Keratinocyte (primary cell): Measurements from ENCODE around the gene CASP7.

Experiments
- EZH2 ChIP-seq: IDR thresholded peaks from one replicate; pipeline ENCODE4 v1.6.1; 2012; ENCODE audit warnings: inconsistent platforms, mild to moderate bottlenecking, low read length, moderate library complexity
- TF ChIP-seq, protein P1 (sequence below), 3 experiments: IDR thresholded peaks in 1 of 3; conservative IDR thresholded peaks in 1 of 3; optimal IDR thresholded peaks in 1 of 3; 2 replicates in 2 of 3; 3 replicates in 1 of 3; pipeline versions ENCODE3 to v1.5.1; 2011; ENCODE audit warnings: low read length in 3 of 3, mild to moderate bottlenecking in 3 of 3, moderate library complexity in 2 of 3, control low read depth in 1 of 3, inconsistent platforms in 1 of 3; ENCODE audit not compliant: insufficient read depth in 2 of 3; ENCODE audit errors: extremely low read depth in 1 of 3

DNA sequence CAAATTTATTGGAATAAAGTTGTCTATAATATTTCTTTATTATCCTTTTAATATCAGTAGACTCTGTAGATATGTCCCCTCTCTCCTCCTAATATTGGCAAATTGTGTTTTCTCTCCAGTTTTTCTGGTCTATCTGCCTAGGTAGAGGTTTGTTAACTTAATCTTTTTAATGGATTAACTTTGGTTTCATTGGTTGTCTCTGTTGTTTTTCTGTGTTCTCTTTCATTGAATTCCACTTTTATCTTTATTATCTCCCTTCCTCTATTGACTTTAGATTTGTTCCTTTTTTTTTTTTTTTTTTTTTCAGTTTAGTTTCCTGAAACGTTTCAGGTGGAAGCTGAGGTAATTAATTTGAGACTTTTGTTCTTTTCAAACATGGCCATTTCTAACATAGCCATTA, 82.4 kb downstream of the CASP7 start:
- TF ChIP-seq, protein P1, sequence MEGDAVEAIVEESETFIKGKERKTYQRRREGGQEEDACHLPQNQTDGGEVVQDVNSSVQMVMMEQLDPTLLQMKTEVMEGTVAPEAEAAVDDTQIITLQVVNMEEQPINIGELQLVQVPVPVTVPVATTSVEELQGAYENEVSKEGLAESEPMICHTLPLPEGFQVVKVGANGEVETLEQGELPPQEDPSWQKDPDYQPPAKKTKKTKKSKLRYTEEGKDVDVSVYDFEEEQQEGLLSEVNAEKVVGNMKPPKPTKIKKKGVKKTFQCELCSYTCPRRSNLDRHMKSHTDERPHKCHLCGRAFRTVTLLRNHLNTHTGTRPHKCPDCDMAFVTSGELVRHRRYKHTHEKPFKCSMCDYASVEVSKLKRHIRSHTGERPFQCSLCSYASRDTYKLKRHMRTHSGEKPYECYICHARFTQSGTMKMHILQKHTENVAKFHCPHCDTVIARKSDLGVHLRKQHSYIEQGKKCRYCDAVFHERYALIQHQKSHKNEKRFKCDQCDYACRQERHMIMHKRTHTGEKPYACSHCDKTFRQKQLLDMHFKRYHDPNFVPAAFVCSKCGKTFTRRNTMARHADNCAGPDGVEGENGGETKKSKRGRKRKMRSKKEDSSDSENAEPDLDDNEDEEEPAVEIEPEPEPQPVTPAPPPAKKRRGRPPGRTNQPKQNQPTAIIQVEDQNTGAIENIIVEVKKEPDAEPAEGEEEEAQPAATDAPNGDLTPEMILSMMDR (optimal IDR thresholded peaks at IDR 0.05 in 1 of 3, IDR thresholded peaks at IDR 0.05 in 1 of 3, conservative IDR thresholded peaks at IDR 0.05 in 1 of 3; ENCODE audit: extremely low read depth in 1 of 3, insufficient read depth in 2 of 3, low read length in 3 of 3): no peak
- no peak for TF ChIP-seq EZH2
